GM12801 (cell line): Measurements from ENCODE around the gene SFT2D2.

Source experiments
- TF ChIP-seq, protein P1 (sequence below): IDR thresholded peaks from one replicate; pipeline ENCODE4 v1.5.1; 2011; ENCODE audit warnings: control low read depth; ENCODE audit not compliant: insufficient read length; ENCODE audit errors: extremely low read depth

The SFT2D2 gene

DNA sequence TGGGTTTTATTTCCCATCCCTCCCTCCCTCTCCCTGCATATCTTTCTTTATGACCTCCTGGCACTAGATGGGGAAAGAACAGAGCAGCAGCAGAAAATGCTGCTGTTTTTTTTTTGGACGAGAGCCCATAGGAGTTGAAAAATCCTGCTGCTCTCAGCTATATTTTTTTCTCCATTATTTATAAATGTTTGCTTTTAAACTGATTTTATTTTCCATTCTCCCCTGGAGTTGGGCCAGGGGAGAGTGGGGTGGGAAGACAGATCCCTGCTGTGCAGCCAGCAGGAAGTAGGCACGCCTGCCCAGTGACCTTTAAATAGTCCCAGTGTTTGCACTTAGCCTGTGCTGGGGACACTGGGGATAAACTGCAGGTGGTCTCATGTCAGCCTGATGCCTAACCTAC is 17.4 kb downstream of the SFT2D2 start:
- TF ChIP-seq, protein P1, sequence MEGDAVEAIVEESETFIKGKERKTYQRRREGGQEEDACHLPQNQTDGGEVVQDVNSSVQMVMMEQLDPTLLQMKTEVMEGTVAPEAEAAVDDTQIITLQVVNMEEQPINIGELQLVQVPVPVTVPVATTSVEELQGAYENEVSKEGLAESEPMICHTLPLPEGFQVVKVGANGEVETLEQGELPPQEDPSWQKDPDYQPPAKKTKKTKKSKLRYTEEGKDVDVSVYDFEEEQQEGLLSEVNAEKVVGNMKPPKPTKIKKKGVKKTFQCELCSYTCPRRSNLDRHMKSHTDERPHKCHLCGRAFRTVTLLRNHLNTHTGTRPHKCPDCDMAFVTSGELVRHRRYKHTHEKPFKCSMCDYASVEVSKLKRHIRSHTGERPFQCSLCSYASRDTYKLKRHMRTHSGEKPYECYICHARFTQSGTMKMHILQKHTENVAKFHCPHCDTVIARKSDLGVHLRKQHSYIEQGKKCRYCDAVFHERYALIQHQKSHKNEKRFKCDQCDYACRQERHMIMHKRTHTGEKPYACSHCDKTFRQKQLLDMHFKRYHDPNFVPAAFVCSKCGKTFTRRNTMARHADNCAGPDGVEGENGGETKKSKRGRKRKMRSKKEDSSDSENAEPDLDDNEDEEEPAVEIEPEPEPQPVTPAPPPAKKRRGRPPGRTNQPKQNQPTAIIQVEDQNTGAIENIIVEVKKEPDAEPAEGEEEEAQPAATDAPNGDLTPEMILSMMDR: no peak

DNA sequence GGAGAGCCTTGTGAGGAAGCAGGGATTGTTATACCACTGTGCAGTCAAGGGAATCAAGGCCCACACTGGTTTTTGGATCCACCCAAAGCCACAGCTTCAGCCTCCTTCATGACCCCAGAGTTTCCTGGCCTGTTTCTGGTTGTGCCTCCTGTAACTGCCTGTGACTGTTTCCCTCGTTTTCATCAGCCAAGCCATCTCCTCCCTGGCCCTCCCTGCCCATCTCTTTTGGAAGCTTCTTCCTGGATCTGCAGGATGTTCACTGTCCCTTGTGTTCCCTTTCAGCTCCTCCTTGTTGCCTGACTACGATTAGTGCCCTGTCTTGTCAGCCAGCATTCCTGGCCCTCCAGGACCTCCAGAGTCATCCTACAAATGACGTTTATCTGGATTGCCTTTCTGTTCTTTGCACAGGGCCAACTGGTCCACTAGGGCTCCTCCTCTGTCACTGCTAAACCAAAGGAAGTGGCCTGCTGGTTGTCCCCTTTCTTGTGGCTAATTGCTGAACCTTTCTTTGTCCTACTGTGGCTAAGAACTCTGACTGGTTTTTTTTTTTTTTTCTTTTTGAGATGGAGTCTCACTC is 17.9 kb downstream of the SFT2D2 start:
- TF ChIP-seq, protein P1: no peak

DNA sequence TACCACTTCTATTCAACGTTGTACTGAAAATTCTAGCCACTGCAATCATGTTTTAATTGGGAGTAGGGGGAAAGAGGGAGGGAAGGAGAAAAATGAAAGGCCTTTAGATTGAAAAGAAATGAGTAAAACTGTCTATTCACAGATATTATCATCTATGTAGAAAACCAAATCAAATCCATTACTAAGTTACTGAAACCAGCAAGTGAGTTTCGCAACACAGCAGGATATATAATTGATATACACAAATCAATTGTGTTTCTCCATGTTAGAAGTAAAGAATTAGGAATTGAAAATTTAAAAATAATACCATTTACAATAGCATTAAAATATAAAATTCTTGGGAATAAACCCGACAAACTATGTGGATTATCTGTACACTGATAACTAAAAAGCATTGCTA is 19.2 kb downstream of the SFT2D2 start:
- TF ChIP-seq, protein P1: no peak

DNA sequence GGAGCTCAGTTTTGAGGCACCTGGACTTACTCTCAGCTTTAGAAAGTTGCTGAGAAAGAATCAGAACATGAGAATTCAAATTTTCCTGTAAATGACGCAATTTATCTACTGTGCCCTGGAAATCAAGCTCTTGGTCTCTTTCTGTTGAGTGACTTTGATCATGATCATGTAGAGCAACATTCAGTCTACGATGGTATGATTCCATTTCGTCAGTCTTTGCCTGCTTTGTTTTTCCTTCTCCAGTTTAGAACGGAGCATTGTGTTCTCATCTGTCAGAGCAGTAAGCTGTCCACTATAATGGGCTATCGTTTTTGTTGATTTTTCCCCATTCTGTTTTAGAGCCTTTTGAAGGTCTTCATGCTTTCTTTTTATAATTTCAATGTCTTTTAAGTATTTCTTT is 20.7 kb downstream of the SFT2D2 start:
- TF ChIP-seq, protein P1: no peak

DNA sequence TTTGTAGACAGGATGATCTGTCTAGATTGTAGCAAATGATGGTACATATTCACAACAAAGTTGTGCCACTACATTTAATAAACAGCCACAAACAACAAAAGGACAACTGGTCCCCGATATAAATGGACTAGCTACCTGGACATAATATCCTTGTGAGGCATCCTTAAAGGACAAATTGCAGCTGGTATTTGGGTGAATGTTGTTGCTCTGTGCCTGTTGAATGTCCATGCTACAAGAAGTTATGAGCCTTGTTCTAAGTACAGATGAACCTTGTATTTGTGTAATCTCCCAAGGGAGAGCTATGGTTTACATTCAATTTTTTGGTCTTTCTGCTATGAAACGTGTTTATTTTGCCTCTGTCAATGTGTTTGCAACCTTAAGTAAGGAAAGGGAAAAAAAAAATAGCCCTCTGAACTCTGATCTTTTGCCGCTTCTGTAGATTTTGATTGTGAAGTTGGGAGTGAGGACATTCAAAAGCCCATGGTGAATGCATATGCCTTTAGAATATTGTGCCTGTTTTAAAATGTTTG is 26.5 kb downstream of the SFT2D2 start:
- TF ChIP-seq, protein P1: no peak

DNA sequence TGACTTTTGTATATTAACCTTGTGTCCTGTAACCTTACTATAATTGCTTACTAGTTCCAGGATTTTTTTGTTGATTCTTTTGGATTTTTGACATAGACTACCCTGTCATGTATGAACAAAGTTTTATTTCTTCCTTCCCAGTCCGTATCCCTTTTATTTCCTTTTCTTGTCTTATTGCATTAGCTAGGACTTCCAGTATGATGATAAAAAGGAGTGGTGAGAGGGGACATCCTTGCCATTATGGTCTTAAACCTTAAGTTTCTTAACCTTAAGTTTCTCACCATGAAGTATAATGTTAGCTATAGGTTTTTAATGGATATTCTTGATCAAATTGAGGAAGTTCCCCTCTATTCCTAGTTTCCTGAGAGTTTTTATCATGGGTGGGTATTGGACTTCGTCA is 30.4 kb downstream of the SFT2D2 start:
- TF ChIP-seq, protein P1: no peak

DNA sequence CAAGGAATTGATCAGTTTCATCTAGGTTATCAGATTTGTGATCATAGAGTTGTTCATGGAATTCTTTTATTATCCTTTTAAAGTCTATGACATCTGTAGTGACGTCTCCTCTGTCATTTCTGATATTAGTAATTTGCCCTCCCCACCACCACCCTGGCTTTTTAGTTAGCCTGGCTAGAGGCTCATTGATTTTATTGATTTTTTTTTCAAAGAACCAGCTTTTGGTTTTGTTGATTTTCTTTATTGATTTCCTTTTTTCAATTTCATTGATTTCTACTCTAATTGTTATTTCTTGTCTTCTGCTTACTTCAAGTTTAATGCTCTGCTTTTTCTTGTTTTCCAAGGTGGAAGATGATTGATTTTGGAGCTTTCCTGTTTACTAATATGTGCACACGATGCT is 31.6 kb downstream of the SFT2D2 start:
- TF ChIP-seq, protein P1: no peak
